ENCODE data around the gene TRAPPC6A. TPM values are rescaled to one million over a fixed set of nuclear protein-coding genes. Genes with fewer than 3 reads are reported as not detected.

The TRAPPC6A gene
- total and polyA plus RNA-seq, 2 of the 4 experiments (the other 2 are of a cell fraction) = 4.1 to 13.4 TPM

GRCh38 chr19:45202637-45203036, 24.6 kb upstream of the TRAPPC6A start:
- CTCF ChIA-PET = interaction anchor here (0.8 kb wide), 1 partner anchor 12 kb away, joined by 3 read pairs; no protein-coding TSS in a partner anchor
- Histone ChIP-seq H3K4me1 (ENCODE audit: control insufficient read depth, insufficient read depth, low read length) (no peaks in the 10 kb centered on the region), H3K4me3 (ENCODE audit: insufficient read depth, low read depth, low read length) (no peak overlapping the region), H4K8ac (ENCODE audit: low read depth in 2 of 2, low read length in 2 of 2) (no peak overlapping the region), H4K5ac (ENCODE audit: low read depth, low read length) (no peak overlapping the region), H3K36me3 (ENCODE audit: control insufficient read depth, insufficient read depth, low read length) (no peaks in the 10 kb centered on the region), H4K91ac (ENCODE audit: insufficient read depth, low read depth, low read length) (no peak overlapping the region), H3K4me2 (ENCODE audit: low read depth, low read length) (no peak overlapping the region), H3K4ac (ENCODE audit: low read depth, low read length) (no peak overlapping the region), H3K27ac (ENCODE audit: insufficient read depth, low read length) (no peak overlapping the region), H2BK20ac (ENCODE audit: low read depth, low read length) (no peak overlapping the region), H3K56ac (ENCODE audit: extremely low read depth, insufficient read depth, low read length) (no peak overlapping the region), H3K9ac (ENCODE audit: low read depth, low read length) (no peak overlapping the region), H3K9me1 (ENCODE audit: insufficient read depth, low read length) (no peaks in the 10 kb centered on the region), H2AK9ac (replicated peaks; ENCODE audit: low read depth, low read length, poor library complexity) (no peak overlapping the region), H3K79me1 (ENCODE audit: low read depth in 1 of 2, low read length in 2 of 2) (no peaks in the 10 kb centered on the region), H4K20me1 (ENCODE audit: insufficient read depth, low read length) (no peaks in the 10 kb centered on the region), H2BK120ac (ENCODE audit: low read depth, low read length) (no peak overlapping the region), H2AK5ac (ENCODE audit: low read depth, low read length) (no peak overlapping the region), H3K14ac (replicated peaks; ENCODE audit: low read depth, low read length) (no peak overlapping the region), H2AFZ (replicated peaks; ENCODE audit: low read length, poor library complexity) (no peak overlapping the region), H2BK15ac (ENCODE audit: low read depth, low read length) (no peak overlapping the region), H3K18ac (ENCODE audit: low read depth, low read length) (no peak overlapping the region), H2BK5ac (ENCODE audit: low read depth, low read length, poor library complexity, severe bottlenecking) (no peak overlapping the region), H3K23ac (ENCODE audit: low read depth, low read length) (no peak overlapping the region), H3K9me3 (ENCODE audit: control insufficient read depth, insufficient read depth, low read length) (no peaks in the 10 kb centered on the region), H3K27me3 (ENCODE audit: control insufficient read depth, insufficient read depth, low read length) (no peaks in the 10 kb centered on the region)
- in situ Hi-C loops (cut with MboI; ENCODE audit: low sequenced_read_pairs) = no loop called here
- intact Hi-C loops (cut with micrococcal nuclease) = no loop called here
- WGBS, 2 experiments (ENCODE audit: extremely low coverage in 2 of 2, insufficient read length in 1 of 2) = 68% methylated on average over 5 of the region's 6 CpGs; no CpG with 5 or more reads in 1 of the 2 experiments
- ATAC-seq (ENCODE audit: low read depth) (no peak), DNase-seq (no peak)
- no peak for TF ChIP-seq SMC3 (IDR thresholded peaks at IDR 0.05; ENCODE audit: low read depth, low read length)
- no peak for TF ChIP-seq MAFK (IDR thresholded peaks at IDR 0.05; ENCODE audit: low read depth, low read length)
- TF ChIP-seq USF2 (IDR thresholded peaks at IDR 0.05; ENCODE audit: low read depth, low read length) = no peak
- no peak for TF ChIP-seq RCOR1 (IDR thresholded peaks at IDR 0.05; ENCODE audit: insufficient replicate concordance, low read length)
- TF ChIP-seq NFE2L2 (IDR thresholded peaks at IDR 0.05; ENCODE audit: low read depth, low read length) = no peak
- TF ChIP-seq ELK1 (IDR thresholded peaks at IDR 0.05; ENCODE audit: borderline replicate concordance, low read depth, low read length) = no peak
- TF ChIP-seq CEBPB (IDR thresholded peaks at IDR 0.05; ENCODE audit: low read depth, low read length) = no peak
- POLR2A ChIA-PET (ENCODE audit: unreplicated experiment) = interaction anchor here (0.6 kb wide), 1 partner anchor 16 kb away, joined by 15 read pairs; no protein-coding TSS in a partner anchor
- no TSS peak for BruUV-seq (replicated peaks)
- dilution Hi-C loops (cut with HindIII; ENCODE audit: low sequenced_read_pairs, unreplicated experiment) = no loop called here

Data from IMR-90 (cell line).